Measurements from ENCODE around the gene MBD4.

Gene MBD4

DNA sequence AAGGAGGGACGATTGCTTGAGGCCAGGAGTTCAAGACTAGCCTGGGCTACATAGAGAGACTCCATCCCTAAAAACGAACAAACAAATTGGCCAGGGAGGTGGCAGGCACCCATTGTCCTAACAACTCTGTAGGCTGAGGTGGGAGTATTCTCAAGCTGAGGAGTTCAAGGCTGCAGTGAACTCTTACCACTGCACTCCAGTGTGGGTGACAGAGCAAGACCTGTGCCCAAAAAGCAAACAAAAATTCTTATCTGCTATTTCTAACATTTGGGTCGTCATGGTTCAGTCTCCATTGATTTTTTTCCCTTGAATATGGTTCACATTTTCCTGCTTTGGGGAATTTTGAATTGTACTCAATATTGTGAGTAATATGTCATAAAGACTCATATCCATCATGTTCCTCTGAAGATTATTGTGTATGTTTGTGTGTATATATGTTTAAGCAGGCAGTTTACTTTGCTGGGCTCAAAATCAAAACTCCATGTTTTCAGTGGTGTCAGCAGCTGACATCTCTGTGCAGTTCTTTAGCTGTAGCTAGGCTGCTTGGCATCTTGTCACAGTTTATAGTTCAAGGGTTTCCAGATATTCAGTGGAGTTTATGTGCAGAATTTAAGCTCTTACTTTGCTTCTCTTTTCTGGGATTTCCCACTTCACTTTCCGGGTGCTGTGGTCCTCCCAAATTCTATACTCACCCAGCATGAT lies 33.5 kb upstream of the MBD4 start:
- TF ChIP-seq, protein P1, sequence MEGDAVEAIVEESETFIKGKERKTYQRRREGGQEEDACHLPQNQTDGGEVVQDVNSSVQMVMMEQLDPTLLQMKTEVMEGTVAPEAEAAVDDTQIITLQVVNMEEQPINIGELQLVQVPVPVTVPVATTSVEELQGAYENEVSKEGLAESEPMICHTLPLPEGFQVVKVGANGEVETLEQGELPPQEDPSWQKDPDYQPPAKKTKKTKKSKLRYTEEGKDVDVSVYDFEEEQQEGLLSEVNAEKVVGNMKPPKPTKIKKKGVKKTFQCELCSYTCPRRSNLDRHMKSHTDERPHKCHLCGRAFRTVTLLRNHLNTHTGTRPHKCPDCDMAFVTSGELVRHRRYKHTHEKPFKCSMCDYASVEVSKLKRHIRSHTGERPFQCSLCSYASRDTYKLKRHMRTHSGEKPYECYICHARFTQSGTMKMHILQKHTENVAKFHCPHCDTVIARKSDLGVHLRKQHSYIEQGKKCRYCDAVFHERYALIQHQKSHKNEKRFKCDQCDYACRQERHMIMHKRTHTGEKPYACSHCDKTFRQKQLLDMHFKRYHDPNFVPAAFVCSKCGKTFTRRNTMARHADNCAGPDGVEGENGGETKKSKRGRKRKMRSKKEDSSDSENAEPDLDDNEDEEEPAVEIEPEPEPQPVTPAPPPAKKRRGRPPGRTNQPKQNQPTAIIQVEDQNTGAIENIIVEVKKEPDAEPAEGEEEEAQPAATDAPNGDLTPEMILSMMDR (IDR thresholded peaks at IDR 0.05; ENCODE audit: low read depth, low read length, missing control alignments) = no peak
- DNase-seq (ENCODE audit: low read depth) = no peak
- H3K4me3 ChIP-seq (ENCODE audit: low read depth, low read length) = no peak overlapping the region

DNA sequence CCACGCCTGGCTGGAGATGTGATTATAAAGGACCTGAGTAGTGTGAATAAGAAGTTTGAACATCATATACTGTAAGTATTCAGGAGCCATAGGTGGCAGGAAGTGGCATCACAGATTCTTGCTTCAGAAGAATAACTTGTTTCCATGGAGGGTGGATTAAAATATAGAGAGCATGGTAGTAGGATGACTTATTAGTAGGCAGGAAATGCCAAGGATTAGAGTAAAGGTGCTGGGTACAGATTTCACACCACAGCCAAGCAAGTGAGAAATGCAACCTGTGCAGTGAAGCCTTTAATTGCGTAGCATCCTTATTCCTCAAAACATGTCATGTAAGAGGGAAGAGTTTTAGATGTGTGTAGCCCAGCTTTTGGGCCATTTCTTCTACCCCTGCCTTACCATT lies 31.1 kb upstream of the MBD4 start:
- TF ChIP-seq, protein P1 (IDR thresholded peaks at IDR 0.05; ENCODE audit: low read depth, low read length, missing control alignments) = no peak
- no peak for DNase-seq (ENCODE audit: low read depth)
- H3K4me3 ChIP-seq (ENCODE audit: low read depth, low read length) = no peak overlapping the region

DNA sequence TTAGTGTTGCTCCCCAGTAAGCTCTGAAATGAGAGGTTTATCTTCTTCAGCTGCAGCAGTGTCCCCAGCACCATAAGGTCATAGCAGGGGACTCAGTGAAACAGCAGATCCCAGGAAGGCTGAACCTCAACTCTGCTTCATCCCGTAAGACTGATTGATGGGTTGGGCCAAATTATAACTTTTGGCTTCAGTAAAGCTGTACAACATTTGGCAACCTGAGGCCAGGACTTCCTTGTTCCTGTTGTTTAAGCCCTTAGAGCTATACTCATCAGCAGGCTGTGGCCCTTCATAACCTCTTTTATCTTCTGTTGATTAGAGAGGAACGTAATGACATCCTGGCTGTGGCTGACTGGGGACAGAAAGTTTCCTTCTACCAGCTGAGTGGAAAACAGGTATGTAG lies 29.3 kb upstream of the MBD4 start:
- DNase-seq (ENCODE audit: low read depth) = no peak
- H3K4me3 ChIP-seq (ENCODE audit: low read depth, low read length) = no peak overlapping the region
- TF ChIP-seq, protein P1 (IDR thresholded peaks at IDR 0.05; ENCODE audit: low read depth, low read length, missing control alignments) = no peak

DNA sequence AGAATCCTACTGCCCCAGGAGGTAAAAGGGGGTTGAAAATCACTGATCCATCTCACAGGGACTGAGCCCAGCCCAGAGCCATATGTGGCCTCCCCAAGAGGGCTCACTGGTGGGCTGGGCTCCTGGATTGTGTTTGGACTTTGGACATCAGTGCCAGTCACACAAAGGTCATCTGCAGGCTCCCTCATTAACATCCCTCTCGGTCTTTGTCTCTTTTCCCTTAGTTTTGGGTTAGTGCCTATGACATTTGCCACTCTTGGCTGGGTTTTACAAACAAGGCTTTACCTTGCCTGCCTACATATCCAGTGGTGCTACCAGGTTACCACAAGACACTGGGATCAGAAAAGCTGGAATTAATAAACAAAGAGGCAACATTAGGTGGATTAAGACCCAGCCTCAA lies 28.2 kb upstream of the MBD4 start:
- DNase-seq (ENCODE audit: low read depth) = no peak
- H3K4me3 ChIP-seq (ENCODE audit: low read depth, low read length) = no peak overlapping the region
- TF ChIP-seq, protein P1 (IDR thresholded peaks at IDR 0.05; ENCODE audit: low read depth, low read length, missing control alignments) = no peak

DNA sequence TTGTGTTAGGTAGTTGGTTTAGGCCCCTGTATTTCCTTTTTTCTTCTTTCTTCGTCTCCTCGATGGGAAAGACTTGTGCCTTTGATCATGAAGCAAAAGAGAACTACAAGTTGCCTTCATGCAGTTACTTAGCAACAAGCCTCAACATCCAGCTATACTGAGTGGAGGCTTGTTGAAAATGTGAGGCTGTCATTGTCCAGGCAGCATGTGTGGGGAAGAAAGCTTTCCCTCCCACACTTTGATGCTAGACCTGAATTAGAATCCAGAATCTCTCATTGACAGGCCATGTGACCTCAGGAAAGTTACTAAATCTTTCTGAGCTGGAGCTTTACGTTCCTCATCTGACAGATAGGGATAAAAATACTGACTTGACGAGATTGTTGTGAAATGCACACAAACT lies 24.0 kb upstream of the MBD4 start:
- no peak for DNase-seq (ENCODE audit: low read depth)
- no peak overlapping the region for H3K4me3 ChIP-seq (ENCODE audit: low read depth, low read length)
- TF ChIP-seq, protein P1 (IDR thresholded peaks at IDR 0.05; ENCODE audit: low read depth, low read length, missing control alignments) = no peak

DNA sequence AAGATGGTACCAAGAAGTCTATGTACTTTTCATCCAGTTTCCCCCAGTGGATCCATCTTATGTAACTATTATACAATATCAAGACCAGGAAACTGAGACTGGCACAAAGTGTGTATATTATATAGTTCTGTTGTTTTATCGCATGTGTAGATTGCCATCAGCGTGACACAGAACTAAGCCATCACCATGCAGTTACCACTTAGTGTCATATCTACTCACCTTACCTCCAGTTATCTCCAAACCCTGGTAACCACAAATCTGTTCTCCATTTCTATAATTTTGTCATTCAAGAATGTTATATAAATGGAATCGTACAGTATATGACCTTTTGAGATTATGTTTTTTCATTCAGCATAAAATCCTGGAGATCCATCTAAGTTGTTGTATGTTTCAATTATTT lies 23.3 kb upstream of the MBD4 start:
- TF ChIP-seq, protein P1 (IDR thresholded peaks at IDR 0.05; ENCODE audit: low read depth, low read length, missing control alignments) = no peak
- H3K4me3 ChIP-seq (ENCODE audit: low read depth, low read length) = no peak overlapping the region
- DNase-seq (ENCODE audit: low read depth) = no peak

DNA sequence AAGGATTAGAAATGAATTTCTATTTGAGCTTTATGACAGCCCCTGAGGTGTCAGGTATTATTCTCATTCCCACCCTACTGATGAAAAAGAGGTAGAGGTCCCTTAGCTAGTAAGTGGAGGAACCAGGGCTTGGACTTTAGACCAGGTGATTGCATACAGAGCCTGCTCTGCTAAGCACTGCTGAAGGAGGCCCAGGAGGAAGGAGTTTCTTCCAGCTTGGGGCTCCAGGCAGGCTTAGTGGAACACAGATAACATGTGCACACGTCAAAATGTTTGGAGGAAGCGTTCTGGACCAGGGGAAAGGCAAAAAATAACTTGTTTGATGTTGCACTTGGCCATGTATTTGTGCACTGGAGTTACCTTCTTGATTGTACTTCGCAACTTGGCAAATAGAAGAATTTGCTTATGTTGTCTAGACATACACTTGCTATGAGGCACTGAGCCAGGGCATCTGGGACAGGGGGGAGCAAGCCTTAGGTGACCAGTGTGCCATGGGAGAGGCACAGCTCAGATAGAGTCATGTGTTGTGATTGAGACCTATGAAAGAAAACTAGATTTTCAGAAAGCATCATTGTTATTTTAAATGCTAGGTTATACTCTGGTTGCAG lies 22.7 kb upstream of the MBD4 start:
- TF ChIP-seq, protein P1 (IDR thresholded peaks at IDR 0.05; ENCODE audit: low read depth, low read length, missing control alignments) = no peak
- H3K4me3 ChIP-seq (ENCODE audit: low read depth, low read length) = no peak overlapping the region
- no peak for DNase-seq (ENCODE audit: low read depth)

All from GM12864 (cell line).